ENCODE data around the gene PLA2G4C.

PLA2G4C gene

GRCh38 chr19:48069435-48069834 lies 41.2 kb downstream of the PLA2G4C start:
- no peak for TF ChIP-seq CTCF (IDR thresholded peaks at IDR 0.05; ENCODE audit: low read depth, low read length)
- H3K4me3 ChIP-seq (ENCODE audit: low read depth, low read length) = no peak overlapping the region

- no peak for TF ChIP-seq CTCF (IDR thresholded peaks at IDR 0.05; ENCODE audit: low read depth, low read length)
- H3K4me3 ChIP-seq (ENCODE audit: low read depth, low read length) = no peak overlapping the region
Measured at GRCh38 chr19:48064509-48064908, 46.1 kb downstream of the PLA2G4C start.

GRCh38 chr19:48061401-48062344 lies 48.9 kb downstream of the PLA2G4C start:
- no peak for TF ChIP-seq CTCF (IDR thresholded peaks at IDR 0.05; ENCODE audit: low read depth, low read length)
- no peak overlapping the region for H3K4me3 ChIP-seq (ENCODE audit: low read depth, low read length)

GRCh38 chr19:48060381-48060780 lies 50.2 kb downstream of the PLA2G4C start:
- TF ChIP-seq CTCF (IDR thresholded peaks at IDR 0.05; ENCODE audit: low read depth, low read length) = no peak
- no peak overlapping the region for H3K4me3 ChIP-seq (ENCODE audit: low read depth, low read length)

GRCh38 chr19:48059331-48059730 lies 51.3 kb downstream of the PLA2G4C start:
- no peak overlapping the region for H3K4me3 ChIP-seq (ENCODE audit: low read depth, low read length)
- no peak for TF ChIP-seq CTCF (IDR thresholded peaks at IDR 0.05; ENCODE audit: low read depth, low read length)

- H3K4me3 ChIP-seq (ENCODE audit: low read depth, low read length) = no peak overlapping the region
- no peak for TF ChIP-seq CTCF (IDR thresholded peaks at IDR 0.05; ENCODE audit: low read depth, low read length)
Measured at GRCh38 chr19:48053856-48054255, 56.8 kb downstream of the PLA2G4C start.

GRCh38 chr19:48053076-48053475 lies 57.5 kb downstream of the PLA2G4C start:
- no peak overlapping the region for H3K4me3 ChIP-seq (ENCODE audit: low read depth, low read length)
- TF ChIP-seq CTCF (IDR thresholded peaks at IDR 0.05; ENCODE audit: low read depth, low read length) = no peak
